Transverse colon (tissue), 4 donors: ENCODE measurements around the gene GON7. TPM values are rescaled to one million over a fixed set of nuclear protein-coding genes. Genes with fewer than 3 reads are reported as not detected.
"Not testable (repeated sequence)": the region's sequence is repeated elsewhere in the genome, so short reads cannot be mapped to it uniquely, and the experiment has no call there.

ENCODE experiments used
- DNase-seq: peaks from one replicate; pipeline ENCODE4 v3.0.0-alpha.2; 2019
- H3K27ac ChIP-seq, 4 donors: fragments of 200-600 bp; sonication (generic); 2 replicates each; pipeline ENCODE4 v1.5.1; 2016 to 2018; ENCODE audit warnings: inconsistent platforms in 4 of 4
- H3K27me3 ChIP-seq: fragments of 200-600 bp; sonication (generic); 2 replicates; pipeline ENCODE4 v1.5.1; 2017; ENCODE audit warnings: inconsistent platforms
- H3K36me3 ChIP-seq, 4 donors: fragments of 200-600 bp; sonication (generic); 2 replicates each; pipeline ENCODE4 v1.5.1; 2017 to 2019; ENCODE audit warnings: inconsistent platforms in 4 of 4
- H3K4me1 ChIP-seq, 4 donors: fragments of 200-600 bp; sonication (generic); 2 replicates each; pipeline ENCODE4 v1.5.1; 2017 to 2020; ENCODE audit warnings: inconsistent platforms in 4 of 4
- H3K4me3 ChIP-seq, 4 donors: fragments of 200-600 bp; sonication (generic); 1 replicate in 1 of 4; 2 replicates in 3 of 4; pipeline versions ENCODE4 v1.5.1 to v1.6.1; 2017 to 2019; ENCODE audit warnings: inconsistent platforms in 4 of 4
- H3K9me3 ChIP-seq, 2 donors: fragments of 200-600 bp; sonication (generic); 2 replicates each; pipeline ENCODE4 v1.5.1; 2017 to 2019; ENCODE audit warnings: inconsistent platforms in 2 of 2
- EP300 ChIP-seq: sonication (generic); formaldehyde crosslinking; IDR thresholded peaks from one replicate; pipeline ENCODE4 v1.6.1; 2017; ENCODE audit warnings: antibody characterized with exemption, low read depth
- POLR2A ChIP-seq: fragments of 450-650 bp; IDR thresholded peaks from one replicate; pipeline ENCODE4 v1.6.1; 2016; ENCODE audit warnings: antibody characterized with exemption, mild to moderate bottlenecking, moderate library complexity
- POLR2AphosphoS5 ChIP-seq, 3 donors: sonication (generic); formaldehyde crosslinking; IDR thresholded peaks; one replicate each; pipeline ENCODE4 v1.6.1; 2016; ENCODE audit warnings: antibody characterized with exemption in 3 of 3
- WGBS, 2 donors: methylation state at CpG; one replicate each; pipeline ENCODE4 v1.1.5; 2018; ENCODE audit warnings: low coverage in 1 of 2; 5-methylcytosine and 5-hydroxymethylcytosine counted together
- in situ Hi-C, 4 donors: fragments of 200-750 bp; cut with MboI; loops; one replicate each; pipeline versions ENCODE4 v1.15.0 to v1.15.1; 2017; ENCODE audit warnings: low sequenced_read_pairs in 3 of 4, low pct_ligation_motif_present in 1 of 4, low pct_unique_long_range_greater_than_20kb in 1 of 4
- intact Hi-C: fragments of 100-400 bp; cut with DNase I; formaldehyde crosslinking; loops from one replicate; pipeline ENCODE4 v1.15.1; 2023; ENCODE audit warnings: low total_unique reads
- total RNA-seq, 4 donors: library from RNA; depleted of rRNA; stranded (reverse); fragments of >200 nt; gene quantifications; one replicate each; pipeline ENCODE4 v1.1.0, GENCODE V29; 2016
- TF ChIP-seq, protein P1 (sequence below), 5 experiments: fragments of 200-600 bp in 3 of 5; fragments of 450-650 bp in 2 of 5; sonication (generic) in 3 of 5; IDR thresholded peaks; 1 replicate in 2 of 5; 2 replicates in 3 of 5; pipeline ENCODE4 v1.5.1; 2016 to 2017; ENCODE audit warnings: antibody characterized with exemption in 5 of 5, inconsistent platforms in 3 of 5, mild to moderate bottlenecking in 2 of 5, moderate library complexity in 1 of 5

GON7 gene
- total RNA-seq, 4 donors from 2014 or later, result 4.5 to 29.4 (median 13.6) TPM

DNA sequence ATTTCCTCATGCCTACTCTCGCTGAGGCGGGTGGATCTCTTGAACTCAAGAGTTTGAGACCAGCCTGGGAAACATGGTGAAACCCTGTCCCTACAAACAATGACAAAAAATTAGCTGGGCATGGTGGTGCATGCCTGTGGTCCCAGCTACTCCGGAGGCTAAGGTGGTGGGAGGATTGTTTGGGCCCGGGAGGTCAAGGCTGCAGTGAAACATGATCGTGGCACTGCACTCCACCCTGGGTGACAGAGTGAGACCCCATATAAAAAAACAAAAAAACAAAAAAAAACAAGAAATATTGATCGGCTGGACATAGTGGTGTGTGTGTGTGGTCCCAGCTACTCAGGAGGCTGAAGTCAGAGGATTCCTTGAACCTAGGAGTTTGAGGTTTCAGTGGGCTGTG, 31.4 kb downstream of the GON7 start:
- H3K36me3 ChIP-seq, result no peaks in the 10 kb centered on the region
- H3K4me3 ChIP-seq, result no peak overlapping the region
- no peaks in the 10 kb centered on the region for H3K4me1 ChIP-seq
- no peaks in the 10 kb centered on the region for H3K9me3 ChIP-seq
- 88 to 93% methylated on average over 6 of the region's 6 CpGs for WGBS, 2 donors
- H3K27me3 ChIP-seq, result peaks cover 4% of the 10 kb centered on the region
- TF ChIP-seq POLR2A (no peak), EP300 (no peak), POLR2AphosphoS5 (IDR thresholded peaks at IDR 0.05) (no peak)
- TF ChIP-seq, protein P1, sequence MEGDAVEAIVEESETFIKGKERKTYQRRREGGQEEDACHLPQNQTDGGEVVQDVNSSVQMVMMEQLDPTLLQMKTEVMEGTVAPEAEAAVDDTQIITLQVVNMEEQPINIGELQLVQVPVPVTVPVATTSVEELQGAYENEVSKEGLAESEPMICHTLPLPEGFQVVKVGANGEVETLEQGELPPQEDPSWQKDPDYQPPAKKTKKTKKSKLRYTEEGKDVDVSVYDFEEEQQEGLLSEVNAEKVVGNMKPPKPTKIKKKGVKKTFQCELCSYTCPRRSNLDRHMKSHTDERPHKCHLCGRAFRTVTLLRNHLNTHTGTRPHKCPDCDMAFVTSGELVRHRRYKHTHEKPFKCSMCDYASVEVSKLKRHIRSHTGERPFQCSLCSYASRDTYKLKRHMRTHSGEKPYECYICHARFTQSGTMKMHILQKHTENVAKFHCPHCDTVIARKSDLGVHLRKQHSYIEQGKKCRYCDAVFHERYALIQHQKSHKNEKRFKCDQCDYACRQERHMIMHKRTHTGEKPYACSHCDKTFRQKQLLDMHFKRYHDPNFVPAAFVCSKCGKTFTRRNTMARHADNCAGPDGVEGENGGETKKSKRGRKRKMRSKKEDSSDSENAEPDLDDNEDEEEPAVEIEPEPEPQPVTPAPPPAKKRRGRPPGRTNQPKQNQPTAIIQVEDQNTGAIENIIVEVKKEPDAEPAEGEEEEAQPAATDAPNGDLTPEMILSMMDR (IDR thresholded peaks at IDR 0.05), result no peak
- DNase-seq, result no peak
- H3K27ac ChIP-seq, result no peak overlapping the region
- intact Hi-C loops, result no loop called here
- in situ Hi-C loops, result no loop called here

DNA sequence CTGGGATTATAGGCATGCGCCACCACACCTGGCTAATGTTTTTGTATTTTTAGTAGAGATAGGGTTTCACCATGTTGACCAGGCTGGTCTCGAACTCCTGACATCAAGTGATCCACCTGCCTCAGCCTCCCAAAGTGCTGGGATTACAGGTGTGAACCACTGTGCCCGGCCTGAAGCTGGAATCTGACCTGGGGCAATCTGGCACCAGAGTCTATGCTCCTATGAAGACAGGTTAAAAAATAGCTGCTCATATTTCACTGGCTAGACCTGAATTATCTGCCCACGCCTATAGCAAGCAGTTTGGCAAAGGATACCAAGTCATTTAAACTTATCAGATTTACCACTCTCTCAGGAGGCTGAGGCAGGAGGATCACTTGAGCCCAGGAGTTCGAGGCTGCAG, 32.1 kb downstream of the GON7 start:
- H3K9me3 ChIP-seq, H3K36me3 ChIP-seq, H3K27ac ChIP-seq, H3K4me1 ChIP-seq, in situ Hi-C loops, H3K27me3 ChIP-seq, H3K4me3 ChIP-seq, DNase-seq, intact Hi-C loops: not testable (repeated sequence)
- 60 to 77% methylated on average over 1 to 5 of the region's 5 CpGs for WGBS, 2 donors

DNA sequence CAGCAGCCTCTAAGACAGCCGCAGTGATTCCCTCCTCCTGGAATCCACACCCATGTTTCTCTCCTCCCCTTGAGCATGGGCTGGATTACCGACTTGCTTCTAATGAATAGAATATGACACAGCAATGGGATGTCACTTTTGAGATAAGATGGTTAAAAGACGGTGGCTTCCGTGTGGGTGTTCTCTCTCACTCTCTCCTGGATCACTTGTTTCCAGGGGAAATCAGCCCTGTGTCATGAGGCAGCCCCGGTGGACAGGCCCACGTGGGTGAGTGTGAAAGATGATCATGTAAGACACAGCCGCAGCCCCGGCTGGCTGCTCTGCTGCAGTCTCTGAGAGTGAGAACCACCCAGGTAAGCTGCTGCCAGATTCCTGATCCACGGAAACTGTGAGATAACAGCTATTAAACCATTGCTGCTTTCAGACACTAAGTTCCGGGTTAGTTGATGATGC, 32.9 kb downstream of the GON7 start:
- peaks cover 4% of the 10 kb centered on the region for H3K27me3 ChIP-seq
- no peak overlapping the region for H3K27ac ChIP-seq
- WGBS, 2 donors, result 37 to 44% methylated on average over 4 to 10 of the region's 10 CpGs
- H3K36me3 ChIP-seq, result no peaks in the 10 kb centered on the region
- DNase-seq, result no peak
- no peaks in the 10 kb centered on the region for H3K9me3 ChIP-seq
- TF ChIP-seq POLR2A (no peak), POLR2AphosphoS5 (IDR thresholded peaks at IDR 0.05) (no peak), EP300 (no peak)
- TF ChIP-seq, protein P1 (IDR thresholded peaks at IDR 0.05), result no peak
- H3K4me3 ChIP-seq, result no peak overlapping the region
- no peaks in the 10 kb centered on the region for H3K4me1 ChIP-seq
- in situ Hi-C loops, result no loop called here
- intact Hi-C loops, result no loop called here

DNA sequence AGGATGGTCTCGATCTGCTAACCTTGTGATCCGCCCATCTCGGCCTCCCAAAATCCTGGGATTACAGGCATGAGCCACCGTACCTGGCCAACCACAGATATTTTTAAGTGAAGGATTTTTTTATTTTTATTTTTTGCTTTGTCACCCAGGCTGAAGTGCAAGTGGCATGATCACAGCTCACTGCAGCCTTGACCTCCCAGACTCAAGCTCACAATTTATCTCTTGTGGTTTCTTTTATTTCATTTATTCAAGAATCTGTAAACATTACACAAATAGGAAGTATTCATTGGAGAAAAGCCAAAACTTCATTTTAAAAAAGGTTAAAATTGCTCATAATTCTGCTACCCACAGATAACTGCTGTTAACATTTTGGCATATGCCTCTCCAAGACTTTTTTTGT, 35.5 kb downstream of the GON7 start:
- intact Hi-C loops, result no loop called here
- H3K36me3 ChIP-seq, result no peaks in the 10 kb centered on the region
- WGBS, 2 donors, result 68 to 83% methylated on average over 4 of the region's 4 CpGs
- peaks cover 4% of the 10 kb centered on the region for H3K27me3 ChIP-seq
- DNase-seq, result no peak
- H3K9me3 ChIP-seq, result no peaks in the 10 kb centered on the region
- no peak for TF ChIP-seq POLR2AphosphoS5 (IDR thresholded peaks at IDR 0.05)
- no peak for TF ChIP-seq EP300
- no peak for TF ChIP-seq POLR2A
- TF ChIP-seq, protein P1 (IDR thresholded peaks at IDR 0.05), result no peak
- no peaks in the 10 kb centered on the region for H3K4me1 ChIP-seq
- in situ Hi-C loops, result no loop called here
- H3K27ac ChIP-seq, result no peak overlapping the region
- no peak overlapping the region for H3K4me3 ChIP-seq

DNA sequence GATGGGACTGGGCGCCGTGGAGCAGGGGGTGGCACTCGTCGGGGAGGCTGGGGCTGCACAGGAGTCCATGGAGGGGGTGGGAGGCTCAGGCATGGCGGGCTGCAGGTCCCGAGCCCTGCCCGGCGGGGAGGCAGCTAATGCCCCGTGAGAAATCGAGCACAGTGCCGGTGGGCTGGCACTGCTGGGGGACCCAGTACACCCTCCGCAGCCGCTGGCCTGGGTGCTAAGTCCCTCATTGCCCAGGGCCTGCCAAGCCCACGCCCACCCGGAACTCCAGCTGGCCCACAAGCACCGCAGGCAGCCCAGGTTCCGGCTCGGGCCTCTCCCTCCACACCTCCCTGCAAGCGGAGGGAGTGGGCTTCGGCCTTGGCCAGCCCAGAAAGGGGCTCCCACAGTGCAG, 36.7 kb downstream of the GON7 start:
- intact Hi-C loops, in situ Hi-C loops, H3K4me1 ChIP-seq, H3K4me3 ChIP-seq, H3K9me3 ChIP-seq, DNase-seq, H3K36me3 ChIP-seq, H3K27ac ChIP-seq, H3K27me3 ChIP-seq: not testable (repeated sequence)
- WGBS, 2 donors, result 94% methylated on average over 20 of the region's 20 CpGs; no CpG with 5 or more reads in 1 of the 2 donors

DNA sequence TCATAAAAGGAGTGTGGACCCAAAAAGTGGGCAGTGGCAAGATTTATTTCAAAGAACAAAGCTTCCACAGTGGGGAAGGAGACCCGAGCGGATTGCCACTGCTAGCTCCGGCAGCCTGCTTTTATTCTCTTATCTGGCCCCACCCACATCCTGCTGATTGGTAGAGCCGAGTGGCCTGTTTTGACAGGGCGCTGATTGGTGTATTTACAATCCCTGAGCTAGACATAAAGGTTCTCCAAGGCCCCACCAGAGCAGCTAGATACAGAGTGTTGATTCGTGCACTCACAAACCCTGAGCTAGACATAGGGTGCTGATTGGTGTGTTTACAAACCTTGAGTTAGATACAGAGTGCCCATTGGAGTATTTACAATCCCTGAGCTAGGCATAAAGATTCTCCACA, 37.2 kb downstream of the GON7 start:
- H3K27me3 ChIP-seq, H3K27ac ChIP-seq, H3K4me1 ChIP-seq, intact Hi-C loops, H3K36me3 ChIP-seq, DNase-seq, H3K9me3 ChIP-seq, H3K4me3 ChIP-seq, in situ Hi-C loops: not testable (repeated sequence)
- 89 to 94% methylated on average over 2 to 6 of the region's 6 CpGs for WGBS, 2 donors

DNA sequence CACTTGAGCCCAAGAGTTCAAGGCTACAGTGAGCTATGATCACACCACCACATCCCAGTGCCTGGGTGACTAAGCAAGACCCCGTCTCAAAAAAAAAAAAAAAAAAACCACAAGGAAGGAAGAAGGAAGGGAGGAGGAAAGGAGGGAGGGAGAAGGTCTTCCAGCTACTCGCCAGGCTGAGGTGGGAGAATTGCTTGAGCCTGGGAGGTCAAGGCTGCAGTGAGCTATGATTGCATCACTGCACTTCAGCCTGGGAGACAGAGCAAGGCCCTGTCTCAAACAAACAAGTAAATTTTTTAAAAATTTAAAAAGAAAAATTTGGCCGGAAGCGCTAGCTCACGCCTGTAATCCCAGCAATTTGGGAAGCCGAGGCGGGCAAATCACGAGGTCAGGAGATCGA, 38.3 kb downstream of the GON7 start:
- H3K9me3 ChIP-seq, H3K4me3 ChIP-seq, intact Hi-C loops, H3K36me3 ChIP-seq, DNase-seq, in situ Hi-C loops, H3K27ac ChIP-seq, H3K27me3 ChIP-seq, H3K4me1 ChIP-seq: not testable (repeated sequence)
- WGBS, 2 donors, result 83 to 88% methylated on average over 6 to 9 of the region's 9 CpGs
